H9 (cell line): ENCODE data around the gene OR2V1. TPM values are rescaled to one million over a fixed set of nuclear protein-coding genes. Genes with fewer than 3 reads are reported as not detected.

Experiments
- DNase-seq: peaks from one replicate; pipeline ENCODE4 v3.0.0-alpha.2; 2017
- H2AFZ ChIP-seq: one replicate; pipeline ENCODE4 v1.6.1; 2013; ENCODE audit warnings: mild to moderate bottlenecking, low read length, control low read depth, moderate library complexity
- H2AK5ac ChIP-seq: 2 replicates; pipeline ENCODE4 v1.6.1; 2013; ENCODE audit warnings: low read length, control low read depth, mixed read lengths; ENCODE audit not compliant: insufficient read length
- H2BK120ac ChIP-seq: one replicate; pipeline ENCODE4 v1.6.1; 2013; ENCODE audit warnings: low read depth, mild to moderate bottlenecking, low read length, control low read depth, inconsistent platforms; ENCODE audit not compliant: poor library complexity, severe bottlenecking
- H2BK12ac ChIP-seq: 2 replicates; pipeline ENCODE4 v1.6.1; 2013; ENCODE audit warnings: low read length, control low read depth, mixed read lengths, low read depth; ENCODE audit not compliant: insufficient read length
- H2BK15ac ChIP-seq: 2 replicates; pipeline ENCODE4 v1.6.1; 2013; ENCODE audit warnings: low read depth, low read length, control low read depth
- H2BK20ac ChIP-seq: one replicate; pipeline ENCODE4 v1.6.1; 2013; ENCODE audit warnings: low read depth, mild to moderate bottlenecking, low read length, control low read depth, inconsistent platforms; ENCODE audit not compliant: poor library complexity, severe bottlenecking
- H2BK5ac ChIP-seq: 2 replicates; pipeline ENCODE4 v1.6.1; 2013; ENCODE audit warnings: low read length, control low read depth, mixed read lengths; ENCODE audit not compliant: insufficient read length
- H3K14ac ChIP-seq: 2 replicates; pipeline ENCODE4 v1.6.1; 2013; ENCODE audit warnings: low read length, control low read depth; ENCODE audit not compliant: insufficient read depth
- H3K18ac ChIP-seq: 2 replicates; pipeline ENCODE4 v1.6.1; 2013; ENCODE audit warnings: low read depth, mild to moderate bottlenecking, mixed read lengths, low read length, control low read depth; ENCODE audit not compliant: insufficient read length
- H3K23ac ChIP-seq: 2 replicates; pipeline ENCODE4 v1.6.1; 2013; ENCODE audit warnings: low read length, control low read depth, mixed read lengths, low read depth; ENCODE audit not compliant: insufficient read length
- H3K23me2 ChIP-seq: 2 replicates; pipeline ENCODE4 v1.6.1; 2013; ENCODE audit warnings: low read depth, mild to moderate bottlenecking, mixed read lengths, low read length, control low read depth; ENCODE audit not compliant: insufficient read length, poor library complexity, severe bottlenecking
- H3K27ac ChIP-seq: 2 replicates; pipeline ENCODE4 v1.5.1; 2013; ENCODE audit warnings: low read length, control low read depth, mixed read lengths, low read depth; ENCODE audit not compliant: insufficient read length
- H3K27me3 ChIP-seq: 2 replicates; pipeline ENCODE4 v1.6.1; 2013; ENCODE audit warnings: low read length, control low read depth, inconsistent platforms; ENCODE audit not compliant: insufficient read depth
- H3K4ac ChIP-seq: 2 replicates; pipeline ENCODE4 v1.6.1; 2013; ENCODE audit warnings: low read depth, mild to moderate bottlenecking, control low read depth, inconsistent platforms, low read length, moderate library complexity
- H3K4me1 ChIP-seq: 2 replicates; pipeline ENCODE4 v1.6.1; 2013; ENCODE audit warnings: low read length, control low read depth, inconsistent platforms; ENCODE audit not compliant: insufficient read depth
- H3K4me2 ChIP-seq: 2 replicates; pipeline ENCODE4 v1.6.1; 2013; ENCODE audit warnings: low read length, control low read depth, mixed read lengths; ENCODE audit not compliant: insufficient read length, insufficient read depth
- H3K56ac ChIP-seq: 2 replicates; pipeline ENCODE4 v1.6.1; 2013; ENCODE audit warnings: low read depth, mild to moderate bottlenecking, mixed read lengths, low read length, control low read depth; ENCODE audit not compliant: insufficient read length
- H3K79me1 ChIP-seq: 2 replicates; pipeline ENCODE4 v1.6.1; 2013; ENCODE audit warnings: low read depth, mild to moderate bottlenecking, moderate library complexity, low read length, control low read depth, inconsistent platforms; ENCODE audit not compliant: insufficient read depth, poor library complexity, severe bottlenecking
- H3K79me2 ChIP-seq: 2 replicates; pipeline ENCODE4 v1.6.1; 2013; ENCODE audit warnings: low read length, control low read depth, inconsistent platforms; ENCODE audit not compliant: insufficient read depth
- H3K9ac ChIP-seq: 2 replicates; pipeline ENCODE4 v1.6.1; 2013; ENCODE audit warnings: low read length, control low read depth, mixed read lengths; ENCODE audit not compliant: insufficient read length; ENCODE audit errors: extremely low read depth
- H3K9me3 ChIP-seq: one replicate; pipeline ENCODE4 v1.6.1; 2013; ENCODE audit warnings: low read depth, low read length, inconsistent platforms; ENCODE audit not compliant: control insufficient read depth
- H3T11ph ChIP-seq: one replicate; pipeline ENCODE4 v1.6.1; 2013; ENCODE audit warnings: mild to moderate bottlenecking, low read length, control low read depth, inconsistent platforms
- H4K20me1 ChIP-seq: one replicate; pipeline ENCODE4 v1.6.1; 2013; ENCODE audit not compliant: control insufficient read depth, insufficient read length, insufficient read depth
- H4K5ac ChIP-seq: 2 replicates; pipeline ENCODE4 v1.6.1; 2013; ENCODE audit warnings: low read depth, mild to moderate bottlenecking, mixed read lengths, low read length, control low read depth; ENCODE audit not compliant: insufficient read length
- H4K8ac ChIP-seq: replicated peaks from 2 replicates; pipeline ENCODE4 v1.6.1; 2013; ENCODE audit warnings: low read length, control low read depth, mixed read lengths, low read depth; ENCODE audit not compliant: insufficient read length
- H4K91ac ChIP-seq: 2 replicates; pipeline ENCODE4 v1.6.1; 2013; ENCODE audit warnings: low read depth, mild to moderate bottlenecking, moderate library complexity, mixed read lengths, low read length, control low read depth; ENCODE audit not compliant: insufficient read length
- H3K27ac Mint-ChIP-seq, 3 experiments: 2 replicates in 2 of 3; 3 replicates in 1 of 3; pipeline ENCODE4 v1.8.0; 2020 to 2021; ENCODE audit warnings: mixed read lengths in 3 of 3, mild to moderate bottlenecking in 1 of 3, moderate library complexity in 1 of 3
- H3K27me3 Mint-ChIP-seq: 2 replicates; pipeline ENCODE4 v1.8.0; 2021; ENCODE audit warnings: low read depth, mild to moderate bottlenecking, moderate library complexity, mixed read lengths
- H3K36me3 Mint-ChIP-seq, 3 experiments: 2 replicates in 2 of 3; 3 replicates in 1 of 3; pipeline ENCODE4 v1.8.0; 2020 to 2021; ENCODE audit warnings: low read depth in 3 of 3, mixed read lengths in 3 of 3; ENCODE audit not compliant: insufficient read depth in 1 of 3
- H3K4me1 Mint-ChIP-seq, 2 experiments: 2 replicates each; pipeline ENCODE4 v1.8.0; 2020; ENCODE audit warnings: mixed read lengths in 2 of 2
- H3K4me3 Mint-ChIP-seq, 2 experiments: 2 replicates in 1 of 2; 3 replicates in 1 of 2; pipeline ENCODE4 v1.8.0; 2020 to 2021; ENCODE audit warnings: mild to moderate bottlenecking in 2 of 2, mixed read lengths in 2 of 2, moderate library complexity in 1 of 2
- H3K9me3 Mint-ChIP-seq, 2 experiments: 2 replicates in 1 of 2; 3 replicates in 1 of 2; pipeline ENCODE4 v1.8.0; 2020; ENCODE audit warnings: mild to moderate bottlenecking in 2 of 2, mixed read lengths in 2 of 2, moderate library complexity in 1 of 2
- CTCF ChIP-seq: fragments of 200-600 bp; sonication (generic); conservative IDR thresholded peaks from 3 replicates; pipeline ENCODE4 v1.8.0; 2021; ENCODE audit warnings: antibody characterized with exemption, mild to moderate bottlenecking
- WGBS: extraction: QIAGEN DNeasy Blood & Tissue Kit; methylation state at CpG from one replicate; pipeline ENCODE4 v1.1.7; 2013; ENCODE audit warnings: missing lambda C conversion rate, low lambda C conversion rate, mixed read lengths; ENCODE audit not compliant: insufficient read length; ENCODE audit errors: extremely low coverage; 5-methylcytosine and 5-hydroxymethylcytosine counted together
- total RNA-seq: library from RNA; stranded (reverse); gene quantifications from 2 replicates; pipeline ENCODE4 v1.2.1, GENCODE V29; 2021

Gene OR2V1
- total RNA-seq, 1 experiment from 2014 or later, result not detected

GRCh38 chr5:181111010-181111409, 20.0 kb downstream of the OR2V1 start:
- Histone ChIP-seq H4K91ac (no peak overlapping the region), H3K4me2 (no peak overlapping the region), H3K79me2 (no peaks in the 10 kb centered on the region), H2AK5ac (no peak overlapping the region), H3K14ac (no peak overlapping the region), H3K18ac (no peak overlapping the region), H2BK12ac (no peak overlapping the region), H3K4ac (no peak overlapping the region), H3K56ac (no peak overlapping the region), H2AFZ (no peak overlapping the region), H2BK15ac (no peak overlapping the region), H2BK20ac (no peak overlapping the region), H3T11ph (no peak overlapping the region), H3K27ac (no peak overlapping the region), H3K9me3 (no peaks in the 10 kb centered on the region), H3K9ac (no peak overlapping the region), H2BK120ac (no peak overlapping the region), H3K23me2 (peaks cover 10% of the 10 kb centered on the region), H4K20me1 (no peaks in the 10 kb centered on the region), H3K27me3 (peaks cover 4% of the 10 kb centered on the region; the same call in 1 of the 2 replicates), H4K8ac (no peak overlapping the region), H3K79me1 (no peaks in the 10 kb centered on the region), H3K23ac (no peak overlapping the region), H2BK5ac (no peak overlapping the region), H3K4me1 (peaks cover 3% of the 10 kb centered on the region; the same call in 1 of the 2 replicates), H4K5ac (no peak overlapping the region)
- no peak overlapping the region; a peak in 1 of 5 replicates for H3K4me3 Mint-ChIP-seq
- peak; percentile 34; the same call in 2 of the 3 replicates for TF ChIP-seq CTCF
- peaks cover 33 to 39% of the 10 kb centered on the region in 2 experiments for H3K4me1 Mint-ChIP-seq
- DNase-seq, result no peak
- H3K27me3 Mint-ChIP-seq, result peaks cover 77% of the 10 kb centered on the region
- H3K27ac Mint-ChIP-seq, result no peak overlapping the region
- H3K36me3 Mint-ChIP-seq, result peaks cover 0 to 8% (median 2%) of the 10 kb centered on the region in 3 experiments; a peak in 4 of 7 replicates
- no CpG with 5 or more reads among the region's 5 CpGs for WGBS
- peaks cover 9% of the 10 kb centered on the region in 2 experiments; a peak in 4 of 5 replicates for H3K9me3 Mint-ChIP-seq
